ENCODE data around the gene TTLL5. TPM values are rescaled to one million over a fixed set of nuclear protein-coding genes. Genes with fewer than 3 reads are reported as not detected.

The TTLL5 gene
- polyA plus RNA-seq, 3 donors = 4.2 to 7.2 (median 4.7) TPM

- WGBS (ENCODE audit: insufficient coverage) = 97% methylated on average over 5 of the region's 5 CpGs
- no peaks in the 10 kb centered on the region for H3K9me3 ChIP-seq (replicated peaks in 1 of 2; ENCODE audit: control insufficient read depth in 1 of 2, insufficient read depth in 1 of 2, low read length in 2 of 2)
- H3K4me3 ChIP-seq (replicated peaks in 1 of 3; ENCODE audit: low read depth in 2 of 3, low read length in 3 of 3) = no peak overlapping the region
- H3K4me1 Mint-ChIP-seq = no peaks in the 10 kb centered on the region
- TF ChIP-seq CTCF (IDR thresholded peaks at IDR 0.05) = no peak
- H3K9ac ChIP-seq (ENCODE audit: insufficient read depth, low read length, poor library complexity, severe bottlenecking) = no peak overlapping the region
- no peaks in the 10 kb centered on the region for H3K9me3 Mint-ChIP-seq
- H2AFZ ChIP-seq (ENCODE audit: insufficient read depth, low read depth, low read length, poor library complexity, severe bottlenecking) = no peak overlapping the region
- peaks cover 0 to 4% (median 0%) of the 10 kb centered on the region in 3 donors for H3K27me3 Mint-ChIP-seq (ENCODE audit: low read depth in 3 of 3)
- no peaks in the 10 kb centered on the region for H4K20me1 ChIP-seq (ENCODE audit: insufficient read depth, low read length)
- peaks cover 0 to 4% of the 10 kb centered on the region in 2 donors for H3K36me3 Mint-ChIP-seq
- no peaks in the 10 kb centered on the region for H3K4me1 ChIP-seq (ENCODE audit: control insufficient read depth in 1 of 2, insufficient read depth in 2 of 2, low read length in 2 of 2)
- H3K79me2 ChIP-seq (ENCODE audit: insufficient read depth, low read length) = no peaks in the 10 kb centered on the region
- H3K27me3 ChIP-seq (ENCODE audit: control insufficient read depth in 2 of 2, insufficient read depth in 2 of 2, low read length in 2 of 2) = no peaks in the 10 kb centered on the region
- DNase-seq = no peak
- H3K27ac ChIP-seq (ENCODE audit: low read depth in 1 of 2, low read length in 2 of 2) = no peak overlapping the region
- no peaks in the 10 kb centered on the region for H3K36me3 ChIP-seq (replicated peaks in 1 of 2; ENCODE audit: control insufficient read depth in 1 of 2, insufficient read depth in 2 of 2, low read length in 2 of 2)
- no peak overlapping the region for H3K4me2 ChIP-seq (replicated peaks; ENCODE audit: extremely low read depth, low read length, poor library complexity, severe bottlenecking)
- no peak overlapping the region for H3K4me3 Mint-ChIP-seq
- intact Hi-C loops (cut with micrococcal nuclease) = no loop called here
- H3K27ac Mint-ChIP-seq = no peak overlapping the region
Measured at GRCh38 chr14:75946785-75947184, 285.7 kb downstream of the TTLL5 start.

- H2AFZ ChIP-seq (ENCODE audit: insufficient read depth, low read depth, low read length, poor library complexity, severe bottlenecking) = no peak overlapping the region
- no peak overlapping the region for H3K27ac Mint-ChIP-seq
- no peaks in the 10 kb centered on the region for H3K36me3 ChIP-seq (replicated peaks in 1 of 2; ENCODE audit: control insufficient read depth in 1 of 2, insufficient read depth in 2 of 2, low read length in 2 of 2)
- peaks cover 5 to 9% of the 10 kb centered on the region in 2 donors for H3K36me3 Mint-ChIP-seq
- H3K4me1 ChIP-seq (ENCODE audit: control insufficient read depth in 1 of 2, insufficient read depth in 2 of 2, low read length in 2 of 2) = no peaks in the 10 kb centered on the region
- H3K79me2 ChIP-seq (ENCODE audit: insufficient read depth, low read length) = no peaks in the 10 kb centered on the region
- no peak for DNase-seq
- peaks cover 0 to 3% (median 0%) of the 10 kb centered on the region in 7 donors for H3K9me3 Mint-ChIP-seq
- no CpG with 5 or more reads among the region's 3 CpGs for WGBS (ENCODE audit: insufficient coverage)
- no peak overlapping the region for H3K27ac ChIP-seq (ENCODE audit: low read depth in 1 of 2, low read length in 2 of 2)
- no peaks in the 10 kb centered on the region for H3K9me3 ChIP-seq (replicated peaks in 1 of 2; ENCODE audit: control insufficient read depth in 1 of 2, insufficient read depth in 1 of 2, low read length in 2 of 2)
- intact Hi-C loops (cut with micrococcal nuclease) = no loop called here
- no peaks in the 10 kb centered on the region for H4K20me1 ChIP-seq (ENCODE audit: insufficient read depth, low read length)
- H3K4me3 Mint-ChIP-seq = no peak overlapping the region
- H3K4me2 ChIP-seq (replicated peaks; ENCODE audit: extremely low read depth, low read length, poor library complexity, severe bottlenecking) = no peak overlapping the region
- no peak overlapping the region for H3K4me3 ChIP-seq (replicated peaks in 1 of 3; ENCODE audit: low read depth in 2 of 3, low read length in 3 of 3)
- no peaks in the 10 kb centered on the region for H3K4me1 Mint-ChIP-seq
- H3K27me3 Mint-ChIP-seq (ENCODE audit: low read depth in 3 of 3) = no peaks in the 10 kb centered on the region
- no peak overlapping the region for H3K9ac ChIP-seq (ENCODE audit: insufficient read depth, low read length, poor library complexity, severe bottlenecking)
- H3K27me3 ChIP-seq (ENCODE audit: control insufficient read depth in 2 of 2, insufficient read depth in 2 of 2, low read length in 2 of 2) = no peaks in the 10 kb centered on the region
- no peak for TF ChIP-seq CTCF (IDR thresholded peaks at IDR 0.05)
Measured at GRCh38 chr14:75952489-75952888, 291.4 kb downstream of the TTLL5 start.

Measured in CD14-positive monocyte (primary cell).